HCT116 (cell line): ENCODE results near the gene GFER. TPM values are rescaled to one million over a fixed set of nuclear protein-coding genes. Genes with fewer than 3 reads are reported as not detected.

Experiments
- ATAC-seq: fragments of 200-7000 bp; cut with Tn5 transposase; 2 replicates; pipeline ENCODE4 v1.9.1; 2020; ENCODE audit warnings: mild to moderate bottlenecking, moderate library complexity
- BruUV-seq: library from RNA; stranded (reverse); fragments of 400-500 nt; replicated peaks from 2 replicates; lab custom pipeline; 2021; lab: Mats Ljungman, UMichigan
- CTCF ChIA-PET: fragments of 300-600 bp; sonication (Branson Sonifier 250); formaldehyde crosslinking; loops from one replicate; lab custom pipeline; 2021; ENCODE audit warnings: antibody characterized with exemption; lab: Charles Lee
- POLR2A ChIA-PET: fragments of 300-600, 350-600 bp; sonication (Branson Sonifier 250); formaldehyde crosslinking; loops from one replicate; lab custom pipeline; 2021; ENCODE audit warnings: antibody characterized with exemption; lab: Charles Lee
- RAD21 ChIA-PET, 2 experiments: fragments of 300-600 bp; sonication (Branson Sonifier 250); formaldehyde crosslinking; loops; one replicate each; lab custom pipeline; 2023; ENCODE audit warnings: low total read pairs in 2 of 2; ENCODE audit not compliant: uncharacterized antibody in 2 of 2, unreplicated experiment in 2 of 2, low non-redundant PET in 1 of 2; lab: Charles Lee
- DNase-seq: peaks from one replicate; pipeline ENCODE4 v3.0.0-alpha.2; 2010; ENCODE audit warnings: low read depth, low spot score
- H2AFZ ChIP-seq: fragments of 200-600 bp; shearing (Covaris generic), sonication (generic); 2 replicates; pipeline ENCODE4 v1.6.1; 2017; ENCODE audit warnings: low read depth, mixed run types, mixed read lengths, antibody characterized with exemption, low read length; ENCODE audit not compliant: poor library complexity, severe bottlenecking
- H3K27ac ChIP-seq: 2 replicates; pipeline ENCODE4 v1.5.1; 2012; ENCODE audit warnings: low read depth, low read length
- H3K27me3 ChIP-seq: fragments of 200-600 bp; sonication (generic); 2 replicates; pipeline ENCODE4 v1.6.1; 2016; ENCODE audit warnings: mixed run types, low read length, mixed read lengths; ENCODE audit not compliant: insufficient read depth
- H3K36me3 ChIP-seq, 2 experiments: fragments of 200-500 bp in 1 of 2; fragments of 200-600 bp in 1 of 2; sonication (Bioruptor generic) in 1 of 2; sonication (generic) in 1 of 2; 2 replicates each; pipeline versions ENCODE4 v1.5.1 to v1.6.1; 2014 to 2016; ENCODE audit warnings: low read length in 2 of 2, inconsistent platforms in 1 of 2, mixed read lengths in 1 of 2, mixed run types in 1 of 2; ENCODE audit not compliant: insufficient read depth in 2 of 2, control insufficient read depth in 1 of 2
- H3K4me1 ChIP-seq, 2 experiments: fragments of 200-600 bp in 1 of 2; sonication (generic) in 1 of 2; 2 replicates each; pipeline versions ENCODE4 v1.5.1 to v1.6.1; 2012 to 2017; ENCODE audit warnings: low read length in 2 of 2, inconsistent platforms in 1 of 2, mild to moderate bottlenecking in 1 of 2, mixed read lengths in 1 of 2, mixed run types in 1 of 2, moderate library complexity in 1 of 2; ENCODE audit not compliant: insufficient read depth in 2 of 2, control insufficient read depth in 1 of 2
- H3K4me2 ChIP-seq: fragments of 200-600 bp; sonication (generic); 2 replicates; pipeline ENCODE4 v1.6.1; 2017; ENCODE audit warnings: mixed run types, low read length, mixed read lengths
- H3K4me3 ChIP-seq, 2 experiments: fragments of 200-600 bp in 1 of 2; sonication (generic) in 1 of 2; replicated peaks in 1 of 2; 2 replicates each; pipeline ENCODE4 v1.5.1; 2011 to 2016; ENCODE audit warnings: low read length in 2 of 2, control low read depth in 1 of 2, low read depth in 1 of 2, mild to moderate bottlenecking in 1 of 2, mixed read lengths in 1 of 2, mixed run types in 1 of 2
- H3K79me2 ChIP-seq: fragments of 200-600 bp; sonication (generic); 2 replicates; pipeline ENCODE4 v1.6.1; 2017; ENCODE audit warnings: mild to moderate bottlenecking, mixed run types, low read length, moderate library complexity, mixed read lengths; ENCODE audit not compliant: insufficient read depth
- H3K9ac ChIP-seq: fragments of 200-600 bp; sonication (generic); 2 replicates; pipeline ENCODE4 v1.6.1; 2016; ENCODE audit warnings: low read length, mixed read lengths
- H3K9me2 ChIP-seq: fragments of 200-600 bp; sonication (generic), shearing (Covaris generic); 2 replicates; pipeline ENCODE4 v1.6.1; 2017; ENCODE audit warnings: mixed run types, mild to moderate bottlenecking, moderate library complexity; ENCODE audit not compliant: insufficient read depth
- H3K9me3 ChIP-seq, 2 experiments: fragments of 200-500 bp in 1 of 2; fragments of 200-600 bp in 1 of 2; sonication (Bioruptor generic) in 1 of 2; sonication (generic) in 1 of 2; 2 replicates each; pipeline ENCODE4 v1.6.1; 2014 to 2017; ENCODE audit warnings: low read length in 2 of 2, mixed read lengths in 2 of 2, inconsistent platforms in 1 of 2, low read depth in 1 of 2, mild to moderate bottlenecking in 1 of 2, mixed run types in 1 of 2, moderate library complexity in 1 of 2; ENCODE audit not compliant: control insufficient read depth in 1 of 2, insufficient read depth in 1 of 2
- H4K20me1 ChIP-seq: fragments of 200-600 bp; sonication (generic), shearing (Covaris generic); 2 replicates; pipeline ENCODE4 v1.6.1; 2017; ENCODE audit warnings: mixed run types, mild to moderate bottlenecking, moderate library complexity; ENCODE audit not compliant: insufficient read depth
- EZH2 ChIP-seq: fragments of 200-600 bp; sonication (generic); IDR thresholded peaks from 2 replicates; pipeline ENCODE4 v1.6.1; 2017; ENCODE audit warnings: antibody characterized with exemption, mixed run types
- JUND ChIP-seq: IDR thresholded peaks from 2 replicates; pipeline ENCODE4 v1.6.1; 2012
- RAD21 ChIP-seq: IDR thresholded peaks from 2 replicates; pipeline ENCODE4 v1.6.1; 2012; ENCODE audit warnings: low read depth, mild to moderate bottlenecking
- SIN3A ChIP-seq: IDR thresholded peaks from 2 replicates; pipeline ENCODE4 v1.6.1; 2012; ENCODE audit warnings: low read depth
- YY1 ChIP-seq: IDR thresholded peaks from 2 replicates; pipeline ENCODE4 v1.6.1; 2011; ENCODE audit warnings: low read length, low read depth, moderate library complexity, mild to moderate bottlenecking; ENCODE audit not compliant: insufficient replicate concordance; ENCODE audit errors: extremely low read depth
- ZBTB33 ChIP-seq: IDR thresholded peaks from 2 replicates; pipeline ENCODE4 v1.6.1; 2011; ENCODE audit warnings: mild to moderate bottlenecking, low read length, moderate library complexity; ENCODE audit not compliant: insufficient replicate concordance; ENCODE audit errors: extremely low read depth
- intact Hi-C: fragments of 100-400 bp; cut with micrococcal nuclease; formaldehyde crosslinking; loops from 2 replicates; pipeline ENCODE4 v1.10.0; 2022
- total RNA-seq: library from RNA; stranded (reverse); gene quantifications from one replicate; pipeline ENCODE4 v1.2.1, GENCODE V29; 2021; ENCODE audit not compliant: unreplicated experiment

Gene GFER
- total RNA-seq, 1 experiment from 2014 or later: 47.3 TPM

DNA sequence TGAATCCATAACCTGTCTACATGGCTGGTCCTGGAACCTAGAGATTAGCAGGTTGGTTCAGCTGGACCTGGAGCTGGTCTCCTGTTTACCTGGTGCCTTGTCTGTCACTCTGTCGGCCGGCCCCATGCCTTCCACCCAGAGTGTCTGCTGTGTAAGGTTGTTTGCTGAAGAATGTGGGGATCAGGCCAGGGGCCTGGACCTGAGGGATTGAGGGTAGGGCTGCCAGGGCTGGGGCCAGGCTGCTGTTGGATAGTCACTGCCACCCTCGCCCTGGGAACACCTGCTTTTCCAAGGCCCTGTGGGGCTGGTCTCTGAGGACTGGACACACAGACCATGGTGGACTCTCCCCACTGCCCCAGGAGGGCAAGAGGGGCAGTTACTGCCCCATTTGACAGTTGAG lies 44.2 kb downstream of the GFER start:
- Histone ChIP-seq H3K9me3 (no peaks in the 10 kb centered on the region), H3K36me3 (no peaks in the 10 kb centered on the region), H3K27me3 (no peaks in the 10 kb centered on the region), H3K4me3 (peak overlapping the region; percentile 60 to 77), H4K20me1 (no peaks in the 10 kb centered on the region), H3K9ac (peak overlapping the region; percentile 76), H3K4me1 (peaks cover 19 to 35% of the 10 kb centered on the region in 2 experiments), H3K79me2 (peaks cover 14% of the 10 kb centered on the region; the same call in 1 of the 2 replicates), H3K27ac (peak overlapping the region; percentile 72; the same call in 1 of the 2 replicates), H3K4me2 (peak overlapping the region; percentile 99), H2AFZ (no peak overlapping the region), H3K9me2 (no peaks in the 10 kb centered on the region)
- TF ChIP-seq ZBTB33 (no peak), EZH2 (no peak)
- DNase-seq: no peak
- ChIA-PET RAD21 (interaction anchor here in 1 of 2 experiments (1.2 kb wide), 1 partner anchor 112 kb away, joined by 3 read pairs; no protein-coding TSS in a partner anchor), POLR2A (no interaction called here), CTCF (no interaction called here)
- no peak for ATAC-seq
- BruUV-seq: no TSS peak
- intact Hi-C loops: loop anchor here (10.0 kb wide), 1 partner anchor 227 kb away; the partner anchor contains the start of gene ECI1

- Histone ChIP-seq H3K27ac (no peak overlapping the region), H3K79me2 (peaks cover 14% of the 10 kb centered on the region; the same call in 1 of the 2 replicates), H3K4me1 (peaks cover 16 to 30% of the 10 kb centered on the region in 2 experiments), H4K20me1 (no peaks in the 10 kb centered on the region), H3K9me2 (no peaks in the 10 kb centered on the region), H2AFZ (no peak overlapping the region), H3K9me3 (no peaks in the 10 kb centered on the region), H3K36me3 (no peaks in the 10 kb centered on the region), H3K27me3 (no peaks in the 10 kb centered on the region), H3K4me2 (peak overlapping the region; percentile 99; the same call in 1 of the 2 replicates), H3K9ac (no peak overlapping the region)
- no peak for ATAC-seq
- BruUV-seq: no TSS peak
- RAD21 ChIA-PET: no interaction called here
- CTCF ChIA-PET: no interaction called here
- POLR2A ChIA-PET: no interaction called here
- no peak for DNase-seq
- intact Hi-C loops: loop anchor here (10.0 kb wide), 1 partner anchor 226 kb away; the partner anchor contains the start of gene ECI1
- TF ChIP-seq SIN3A (no peak), JUND (no peak), YY1 (no peak), RAD21 (no peak)
- TF ChIP-seq, all 23 proteins: peak for 0
- H3K4me3 ChIP-seq: no peak overlapping the region
These were observed 44.7 kb downstream of the GFER start for GRCh38 chr16:2028620-2029220.
